ENCODE results near the gene PLAAT3. TPM values are rescaled to one million over a fixed set of nuclear protein-coding genes. Genes with fewer than 3 reads are reported as not detected.

PLAAT3 gene
- polyA plus RNA-seq, 1 of the 3 experiments (the other 2 are of a cell fraction), result 44.0 TPM

- TF ChIP-seq IRF3 (IDR thresholded peaks at IDR 0.05; ENCODE audit: low read depth, low read length) (no peak), GABPA (IDR thresholded peaks at IDR 0.05; ENCODE audit: low read depth) (no peak), REST (IDR thresholded peaks at IDR 0.05; ENCODE audit: low read depth, low read length) (no peak), YY1 (IDR thresholded peaks at IDR 0.05; ENCODE audit: low read depth) (peak; percentile 45; the same call in 1 of the 2 replicates), TEAD4 (IDR thresholded peaks at IDR 0.05; ENCODE audit: borderline replicate concordance, insufficient read depth) (no peak)
Observed at GRCh38 chr11:63614136-63614671, at the start of gene PLAAT3 (continued).

GRCh38 chr11:63663809-63664208 is 49.6 kb upstream of the PLAAT3 start:
- ChIA-PET POLR2A (no interaction called here), CTCF (interaction anchor here (1.1 to 1.5 kb wide), 2 partner anchors 9 to 19 kb away, joined by 3 to 4 read pairs; no protein-coding TSS in a partner anchor)
- H3K27ac ChIP-seq (ENCODE audit: low read depth in 2 of 2, low read length in 1 of 2), result peak overlapping the region; percentile 7 to 74; a peak in 3 of 4 replicates
- no peak overlapping the region for H3K4me3 ChIP-seq (ENCODE audit: low read depth in 2 of 2, low read length in 1 of 2)
- no peaks in the 10 kb centered on the region for H3K9me2 ChIP-seq
- no peak for DNase-seq
- H3K36me3 ChIP-seq (replicated peaks in 1 of 2; ENCODE audit: control insufficient read depth in 1 of 2, insufficient read depth in 2 of 2, low read length in 1 of 2), result peaks cover 0 to 15% of the 10 kb centered on the region in 2 experiments
- H4K20me1 ChIP-seq (ENCODE audit: insufficient read depth), result peaks cover 67% of the 10 kb centered on the region
- H3K9ac ChIP-seq, result no peak overlapping the region
- H3K4me1 ChIP-seq (ENCODE audit: control insufficient read depth in 1 of 2, insufficient read depth in 2 of 2, low read depth in 1 of 2, low read length in 1 of 2), result peaks cover 0 to 35% of the 10 kb centered on the region in 2 experiments; a peak in 3 of 4 replicates
- H2AFZ ChIP-seq (ENCODE audit: low read depth), result no peak overlapping the region
- H3K9me3 ChIP-seq, result no peaks in the 10 kb centered on the region
- H3K79me2 ChIP-seq (ENCODE audit: insufficient read depth), result peaks cover 99% of the 10 kb centered on the region
- 0% methylated on average over 1 of the region's 1 CpG for WGBS (ENCODE audit: low lambda C conversion rate)
- H3K4me2 ChIP-seq, result peak overlapping the region; percentile 44; the same call in 1 of the 2 replicates
- no peaks in the 10 kb centered on the region for H3K27me3 ChIP-seq (ENCODE audit: insufficient read depth)
- peaks cover 19% of the 10 kb centered on the region for H3F3A ChIP-seq (replicated peaks; ENCODE audit: insufficient read depth)
- TF ChIP-seq REST (IDR thresholded peaks at IDR 0.05; ENCODE audit: low read depth, low read length), result 0 out of 2 replicates have a peak, but pooled peaks have one; percentile 33
- no peak; a peak in 1 of 4 replicates for TF ChIP-seq EP300 (IDR thresholded peaks at IDR 0.05; ENCODE audit: borderline replicate concordance in 1 of 2, low read depth in 1 of 2, low read length in 1 of 2)
- TF ChIP-seq CTCF (IDR thresholded peaks at IDR 0.05), result no peak
- TF ChIP-seq YY1 (IDR thresholded peaks at IDR 0.05; ENCODE audit: low read depth), result peak; percentile 78
- TF ChIP-seq IRF3 (IDR thresholded peaks at IDR 0.05; ENCODE audit: low read depth, low read length), result no peak
- TF ChIP-seq GATA2 (CRISPR knock-in tag; IDR thresholded peaks at IDR 0.05), result no peak
- 0 out of 2 replicates have a peak, but pooled peaks have one; percentile 33 for TF ChIP-seq SIN3A (IDR thresholded peaks at IDR 0.05; ENCODE audit: borderline replicate concordance, low read depth, low read length)
- TF ChIP-seq TAF1 (IDR thresholded peaks at IDR 0.05; ENCODE audit: borderline replicate concordance, low read depth, low read length), result no peak
- TF ChIP-seq POLR2AphosphoS5 (IDR thresholded peaks at IDR 0.05; ENCODE audit: low read depth, low read length), result peak; percentile 43; the same call in 1 of the 2 replicates
- TF ChIP-seq CHD2 (IDR thresholded peaks at IDR 0.05; ENCODE audit: low read length, partially characterized antibody), result no peak
- peak; percentile 47 for TF ChIP-seq TCF12 (IDR thresholded peaks at IDR 0.05)
- TF ChIP-seq MXI1 (IDR thresholded peaks at IDR 0.05; ENCODE audit: low read depth, low read length), result no peak
- TF ChIP-seq RXRA (IDR thresholded peaks at IDR 0.05; ENCODE audit: borderline replicate concordance, low read depth), result 0 out of 2 replicates have a peak, but pooled peaks have one; percentile 15
